BJ (cell line): ENCODE data around the gene TRPM3. TPM values are rescaled to one million over a fixed set of nuclear protein-coding genes. Genes with fewer than 3 reads are reported as not detected.

Source experiments
- CTCF ChIA-PET: fragments of 350-600 bp; formaldehyde crosslinking; extraction: SDS; loops from one replicate; lab custom pipeline; 2021; ENCODE audit warnings: antibody characterized with exemption, inconsistent platforms; lab: Yijun Ruan, JAX
- POLR2A ChIA-PET: fragments of 300-600 bp; sonication (Branson Sonifier 250); formaldehyde crosslinking; extraction: SDS; loops from one replicate; lab custom pipeline; 2021; ENCODE audit warnings: antibody characterized with exemption; lab: Charles Lee
- DNase-seq: peaks from one replicate; pipeline ENCODE4 v3.0.0-alpha.2; 2011; ENCODE audit warnings: low read depth
- H3K27me3 ChIP-seq: 2 replicates; pipeline ENCODE4 v1.6.0; 2011; ENCODE audit warnings: low read length; ENCODE audit not compliant: control insufficient read depth, insufficient read depth
- H3K36me3 ChIP-seq: 2 replicates; pipeline ENCODE4 v1.5.1; 2011; ENCODE audit warnings: low read length; ENCODE audit not compliant: control insufficient read depth, insufficient read depth
- H3K4me3 ChIP-seq: 2 replicates; pipeline ENCODE4 v1.5.1; 2011; ENCODE audit warnings: low read depth, mild to moderate bottlenecking, control low read depth, low read length
- polyA plus RNA-seq: library from polyadenylated mRNA; depleted of rRNA; stranded (reverse); fragments of >200 nt; gene quantifications from 2 replicates; pipeline ENCODE4 v1.2.3, GENCODE V29; 2011
- TF ChIP-seq, protein P1 (sequence below): IDR thresholded peaks from 2 replicates; pipeline ENCODE4 v1.5.1; 2011; ENCODE audit warnings: low read depth, mild to moderate bottlenecking, control low read depth, inconsistent platforms, low read length, moderate library complexity; ENCODE audit not compliant: insufficient read depth

TRPM3 gene
- polyA plus RNA-seq, 1 experiment, result 0.07 TPM

DNA sequence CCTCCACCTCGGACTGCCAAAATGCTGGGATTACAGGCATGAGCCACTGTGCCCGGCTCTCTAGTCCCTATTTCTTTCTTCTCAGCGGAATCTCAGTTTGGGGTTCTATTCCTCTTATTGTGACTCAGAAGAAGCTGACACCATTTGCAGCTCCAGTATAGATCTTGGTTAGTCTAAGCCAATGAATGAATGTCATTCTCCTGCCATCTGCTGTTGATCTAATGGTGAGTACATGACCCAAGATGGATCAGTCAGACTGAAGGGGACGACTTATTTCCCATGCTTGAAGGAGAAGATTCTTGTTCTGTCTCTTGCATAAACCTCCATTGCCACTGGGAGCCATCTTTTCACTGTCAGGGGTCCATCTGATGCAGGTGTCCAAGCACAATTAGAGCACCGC is 630.9 kb downstream of the TRPM3 start:
- Histone ChIP-seq H3K36me3 (no peaks in the 10 kb centered on the region), H3K27me3 (peaks cover 2% of the 10 kb centered on the region), H3K4me3 (no peak overlapping the region)
- TF ChIP-seq, protein P1, sequence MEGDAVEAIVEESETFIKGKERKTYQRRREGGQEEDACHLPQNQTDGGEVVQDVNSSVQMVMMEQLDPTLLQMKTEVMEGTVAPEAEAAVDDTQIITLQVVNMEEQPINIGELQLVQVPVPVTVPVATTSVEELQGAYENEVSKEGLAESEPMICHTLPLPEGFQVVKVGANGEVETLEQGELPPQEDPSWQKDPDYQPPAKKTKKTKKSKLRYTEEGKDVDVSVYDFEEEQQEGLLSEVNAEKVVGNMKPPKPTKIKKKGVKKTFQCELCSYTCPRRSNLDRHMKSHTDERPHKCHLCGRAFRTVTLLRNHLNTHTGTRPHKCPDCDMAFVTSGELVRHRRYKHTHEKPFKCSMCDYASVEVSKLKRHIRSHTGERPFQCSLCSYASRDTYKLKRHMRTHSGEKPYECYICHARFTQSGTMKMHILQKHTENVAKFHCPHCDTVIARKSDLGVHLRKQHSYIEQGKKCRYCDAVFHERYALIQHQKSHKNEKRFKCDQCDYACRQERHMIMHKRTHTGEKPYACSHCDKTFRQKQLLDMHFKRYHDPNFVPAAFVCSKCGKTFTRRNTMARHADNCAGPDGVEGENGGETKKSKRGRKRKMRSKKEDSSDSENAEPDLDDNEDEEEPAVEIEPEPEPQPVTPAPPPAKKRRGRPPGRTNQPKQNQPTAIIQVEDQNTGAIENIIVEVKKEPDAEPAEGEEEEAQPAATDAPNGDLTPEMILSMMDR, result no peak
- POLR2A ChIA-PET, result no interaction called here
- CTCF ChIA-PET, result no interaction called here
- no peak for DNase-seq

DNA sequence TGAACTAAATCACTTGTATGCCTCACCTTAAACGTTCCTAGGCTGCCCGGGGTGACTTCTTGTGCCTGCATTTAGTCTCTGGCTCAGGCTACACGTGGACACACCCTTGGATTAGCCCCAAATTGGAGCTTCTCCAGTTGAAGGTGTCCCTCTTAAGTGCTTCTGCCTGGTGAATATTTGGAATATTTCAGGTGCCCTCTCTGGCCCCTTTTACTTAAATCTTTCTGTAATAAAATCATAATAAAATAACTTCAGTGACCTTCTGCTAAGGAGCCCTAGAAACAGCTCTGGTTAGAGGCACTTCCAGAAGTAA is 632.7 kb downstream of the TRPM3 start:
- DNase-seq, result no peak
- no peaks in the 10 kb centered on the region for H3K36me3 ChIP-seq
- H3K27me3 ChIP-seq, result no peaks in the 10 kb centered on the region
- ChIA-PET POLR2A (interaction anchor here (0.5 to 0.8 kb wide), 2 partner anchors 74 to 1908 kb away, joined by 3 read pairs; partner anchors contain the start of gene KLF9), CTCF (interaction anchor here (0.8 to 1.4 kb wide), 6 partner anchors 10 to 148 kb away, joined by 4 to 6 read pairs (median 4); no protein-coding TSS in a partner anchor)
- TF ChIP-seq, protein P1, result no peak
- H3K4me3 ChIP-seq, result no peak overlapping the region

DNA sequence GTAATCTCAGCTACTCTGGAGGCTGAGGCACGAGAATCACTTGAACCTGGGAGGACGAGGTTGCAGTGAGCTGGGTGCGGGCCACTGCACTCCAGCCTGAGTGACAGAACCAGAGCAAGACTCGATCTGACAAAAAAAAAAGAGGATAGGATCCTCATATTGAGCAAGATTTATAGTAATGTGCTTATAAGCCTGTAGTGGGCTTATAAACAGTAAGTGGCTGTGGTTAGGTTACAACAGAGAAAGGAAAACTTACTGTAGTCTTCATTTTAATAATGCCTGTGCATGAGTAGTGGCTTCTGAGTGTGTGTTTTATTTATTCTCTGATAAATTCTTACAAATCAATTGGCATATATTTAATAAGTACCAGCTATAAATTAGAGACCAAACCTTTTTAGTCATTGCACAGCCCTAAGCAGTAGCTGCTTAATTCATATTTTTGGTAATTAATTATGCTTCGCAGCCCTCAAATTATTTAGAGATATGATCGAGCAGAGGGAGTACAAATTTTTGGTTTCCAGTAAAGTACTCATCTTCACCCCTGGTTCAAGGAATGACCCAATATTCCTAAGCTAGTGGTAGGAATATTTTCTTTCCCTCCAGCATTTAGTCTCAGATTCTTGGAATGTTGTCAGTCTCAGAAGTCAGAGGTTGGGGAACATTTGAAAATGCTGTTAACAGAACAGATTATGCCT is 633.2 kb downstream of the TRPM3 start:
- CTCF ChIA-PET, result interaction anchor here (0.8 to 1.4 kb wide), 6 partner anchors 9 to 148 kb away, joined by 4 to 6 read pairs (median 4); no protein-coding TSS in a partner anchor
- no peaks in the 10 kb centered on the region for H3K27me3 ChIP-seq
- POLR2A ChIA-PET, result interaction anchor here (0.8 kb wide), 1 partner anchor 74 kb away, joined by 3 read pairs; the partner anchor contains the start of gene KLF9
- TF ChIP-seq, protein P1, result no peak
- H3K4me3 ChIP-seq, result no peak overlapping the region
- no peaks in the 10 kb centered on the region for H3K36me3 ChIP-seq
- no peak for DNase-seq

DNA sequence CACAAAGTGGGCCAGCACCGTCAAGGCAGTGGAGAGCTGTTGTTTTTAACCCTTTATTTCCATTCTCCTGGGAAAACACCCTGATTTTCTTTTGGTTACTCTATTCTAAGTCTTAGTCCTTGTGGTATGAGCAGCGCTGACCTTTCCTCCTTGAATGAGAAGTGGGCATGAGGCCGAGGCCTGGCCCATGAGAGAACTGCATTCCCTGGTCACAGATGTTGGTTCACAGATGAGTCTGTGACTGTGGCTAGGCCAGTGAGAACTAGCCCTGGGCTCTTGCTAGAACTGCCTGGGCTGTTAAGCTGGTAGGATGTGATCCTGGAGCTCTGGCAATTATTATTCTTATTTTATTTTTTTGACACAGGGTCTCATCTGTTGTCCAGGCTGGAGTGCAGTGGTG is 635.3 kb downstream of the TRPM3 start:
- TF ChIP-seq, protein P1, result no peak
- ChIA-PET CTCF (interaction anchor here (1.1 to 1.2 kb wide), 2 partner anchors 59 to 67 kb away, joined by 3 read pairs; no protein-coding TSS in a partner anchor), POLR2A (no interaction called here)
- Histone ChIP-seq H3K36me3 (no peaks in the 10 kb centered on the region), H3K4me3 (no peak overlapping the region), H3K27me3 (no peaks in the 10 kb centered on the region)
- no peak for DNase-seq

DNA sequence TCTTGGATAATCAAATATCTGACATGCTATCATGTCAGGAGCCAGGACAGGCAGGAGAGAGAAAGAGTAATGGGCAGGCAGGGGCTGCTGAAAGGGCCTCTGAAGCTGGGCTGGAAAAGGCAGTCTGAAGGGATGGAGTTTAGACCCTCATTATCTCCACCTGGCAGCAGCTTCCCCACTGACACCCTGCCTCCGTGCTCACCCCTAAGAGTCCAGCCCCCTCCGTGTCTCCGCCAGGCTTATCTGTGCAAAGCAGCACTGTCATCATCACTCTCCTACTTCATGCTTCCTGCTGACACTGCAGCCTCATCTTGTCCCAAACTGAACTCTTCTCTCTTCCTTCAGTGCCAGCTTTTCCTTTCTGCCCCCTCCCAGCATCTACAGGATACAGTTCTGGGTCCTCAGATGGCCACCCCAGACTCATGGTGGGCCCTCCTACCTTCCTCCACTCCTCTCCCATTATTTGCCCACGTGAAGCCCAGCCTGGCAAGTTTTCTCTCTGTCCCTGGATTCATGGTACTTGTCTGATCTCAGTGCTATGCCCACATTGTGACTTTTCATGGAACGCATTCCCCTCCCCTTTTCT is 636.1 kb downstream of the TRPM3 start:
- Histone ChIP-seq H3K36me3 (no peaks in the 10 kb centered on the region), H3K4me3 (no peak overlapping the region), H3K27me3 (no peaks in the 10 kb centered on the region)
- no peak for DNase-seq
- ChIA-PET POLR2A (interaction anchor here (0.7 kb wide), 1 partner anchor 68 kb away, joined by 3 read pairs; no protein-coding TSS in a partner anchor), CTCF (interaction anchor here (0.6 to 2.8 kb wide), 27 partner anchors 10 to 199 kb away, joined by 3 to 14 read pairs (median 5); partner anchors contain the start of gene KLF9)
- TF ChIP-seq, protein P1, result no peak
